Coronary artery (tissue), 2 donors: ENCODE data around the gene CEP83.

ENCODE experiments used
- DNase-seq: peaks from one replicate; pipeline ENCODE4 v3.0.0-alpha.2; 2017; ENCODE audit warnings: low spot score
- H3K27ac ChIP-seq, 2 donors: fragments of 200-600 bp; sonication (generic); one replicate each; pipeline ENCODE4 v1.5.1; 2016 to 2019
- H3K4me3 ChIP-seq: fragments of 200-600 bp; sonication (generic); 2 replicates; pipeline ENCODE4 v1.5.1; 2016; ENCODE audit warnings: mild to moderate bottlenecking, moderate library complexity
- CTCF ChIP-seq: fragments of 200-600 bp; sonication (generic); IDR thresholded peaks from one replicate; pipeline ENCODE4 v1.5.1; 2019; ENCODE audit warnings: antibody characterized with exemption

Gene CEP83

GRCh38 chr12:94284859-94285258 is 174.8 kb downstream of the CEP83 start:
- Histone ChIP-seq H3K27ac (no peak overlapping the region), H3K4me3 (no peak overlapping the region)
- no peak for DNase-seq
- TF ChIP-seq CTCF, result no peak

- Histone ChIP-seq H3K4me3 (no peak overlapping the region), H3K27ac (no peak overlapping the region)
- no peak for TF ChIP-seq CTCF
- DNase-seq, result no peak
These were observed 175.6 kb downstream of the CEP83 start for GRCh38 chr12:94284046-94284445.

- Histone ChIP-seq H3K27ac (no peak overlapping the region), H3K4me3 (no peak overlapping the region)
- no peak for DNase-seq
- TF ChIP-seq CTCF, result no peak
These were observed 177.0 kb downstream of the CEP83 start for GRCh38 chr12:94282675-94283074.

- no peak for DNase-seq
- H3K27ac ChIP-seq, result no peak overlapping the region
- no peak overlapping the region for H3K4me3 ChIP-seq
- TF ChIP-seq CTCF, result no peak
These were observed 179.6 kb downstream of the CEP83 start for GRCh38 chr12:94280063-94280462.

- H3K4me3 ChIP-seq, result no peak overlapping the region
- DNase-seq, result no peak
- no peak overlapping the region for H3K27ac ChIP-seq
- no peak for TF ChIP-seq CTCF
These were observed 182.2 kb downstream of the CEP83 start for GRCh38 chr12:94277426-94278000.

GRCh38 chr12:94276725-94277124 is 182.9 kb downstream of the CEP83 start:
- Histone ChIP-seq H3K27ac (no peak overlapping the region), H3K4me3 (no peak overlapping the region)
- no peak for TF ChIP-seq CTCF
- no peak for DNase-seq

- DNase-seq, result no peak
- no peak for TF ChIP-seq CTCF
- Histone ChIP-seq H3K27ac (no peak overlapping the region), H3K4me3 (no peak overlapping the region)
These were observed 186.4 kb downstream of the CEP83 start for GRCh38 chr12:94273272-94273671.
